Peyer's patch (tissue), 4 donors: ENCODE measurements around the gene NPTX2. TPM values are rescaled to one million over a fixed set of nuclear protein-coding genes. Genes with fewer than 3 reads are reported as not detected.

Source experiments
- DNase-seq, 3 donors: peaks; one replicate each; pipeline ENCODE4 v3.0.0-alpha.2; 2017 to 2019
- H3K27ac ChIP-seq, 4 donors: fragments of 200-600 bp; sonication (generic); one replicate each; pipeline ENCODE4 v1.5.1; 2016 to 2019
- H3K27me3 ChIP-seq, 2 donors: fragments of 200-600 bp; sonication (generic); one replicate each; pipeline ENCODE4 v1.5.1; 2019
- H3K36me3 ChIP-seq, 3 donors: fragments of 200-600 bp; sonication (generic); one replicate each; pipeline ENCODE4 v1.5.1; 2016 to 2019
- H3K4me1 ChIP-seq, 4 donors: fragments of 200-600 bp; sonication (generic); one replicate each; pipeline ENCODE4 v1.5.1; 2016 to 2019
- H3K4me3 ChIP-seq, 4 donors: fragments of 200-600 bp; sonication (generic); 1 replicate in 3 of 4; 2 replicates in 1 of 4; pipeline ENCODE4 v1.5.1; 2016 to 2019; ENCODE audit warnings: mild to moderate bottlenecking in 1 of 4
- H3K9me3 ChIP-seq, 4 donors: fragments of 200-600 bp; sonication (generic); one replicate each; pipeline ENCODE4 v1.5.1; 2016 to 2019; ENCODE audit warnings: mild to moderate bottlenecking in 1 of 4
- POLR2A ChIP-seq, 2 donors: fragments of 450-650 bp; IDR thresholded peaks; one replicate each; pipeline ENCODE4 v1.5.1; 2017; ENCODE audit warnings: antibody characterized with exemption in 2 of 2, mild to moderate bottlenecking in 2 of 2, moderate library complexity in 2 of 2
- total RNA-seq, 4 donors: library from RNA; depleted of rRNA; stranded (reverse); fragments of >200 nt; gene quantifications; one replicate each; pipeline ENCODE4 v1.1.0, GENCODE V29; 2016
- TF ChIP-seq, protein P1 (sequence below), 6 experiments: fragments of 450-650 bp in 4 of 6; fragments of 200-600 bp in 2 of 6; sonication (generic) in 1 of 6; IDR thresholded peaks; one replicate each; pipeline ENCODE4 v1.5.1; 2017 to 2019; ENCODE audit warnings: antibody characterized with exemption in 6 of 6, mild to moderate bottlenecking in 3 of 6, moderate library complexity in 1 of 6

The NPTX2 gene
- total RNA-seq, 4 donors from 2014 or later = 0.94 to 4.2 (median 3.9) TPM

DNA sequence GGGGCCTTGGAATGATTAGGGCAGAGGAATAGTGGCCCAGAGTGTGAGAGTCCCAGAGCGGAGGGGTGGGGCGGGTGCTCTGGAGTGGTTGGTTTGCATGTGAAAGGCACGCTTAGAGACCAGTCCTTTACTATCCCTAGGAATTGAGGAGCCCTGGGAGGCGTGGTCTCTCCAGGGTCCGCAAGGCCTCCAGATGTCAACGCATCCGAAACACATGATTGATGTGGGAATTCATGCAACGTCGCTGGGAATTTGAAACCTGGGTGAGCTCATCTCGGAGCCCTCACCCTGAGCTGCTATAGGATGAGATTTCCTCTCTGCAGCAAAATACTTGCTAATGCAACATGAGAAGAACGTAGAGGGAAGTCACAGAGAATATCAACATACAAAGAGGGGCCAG lies 51.2 kb downstream of the NPTX2 start:
- TF ChIP-seq, protein P1, sequence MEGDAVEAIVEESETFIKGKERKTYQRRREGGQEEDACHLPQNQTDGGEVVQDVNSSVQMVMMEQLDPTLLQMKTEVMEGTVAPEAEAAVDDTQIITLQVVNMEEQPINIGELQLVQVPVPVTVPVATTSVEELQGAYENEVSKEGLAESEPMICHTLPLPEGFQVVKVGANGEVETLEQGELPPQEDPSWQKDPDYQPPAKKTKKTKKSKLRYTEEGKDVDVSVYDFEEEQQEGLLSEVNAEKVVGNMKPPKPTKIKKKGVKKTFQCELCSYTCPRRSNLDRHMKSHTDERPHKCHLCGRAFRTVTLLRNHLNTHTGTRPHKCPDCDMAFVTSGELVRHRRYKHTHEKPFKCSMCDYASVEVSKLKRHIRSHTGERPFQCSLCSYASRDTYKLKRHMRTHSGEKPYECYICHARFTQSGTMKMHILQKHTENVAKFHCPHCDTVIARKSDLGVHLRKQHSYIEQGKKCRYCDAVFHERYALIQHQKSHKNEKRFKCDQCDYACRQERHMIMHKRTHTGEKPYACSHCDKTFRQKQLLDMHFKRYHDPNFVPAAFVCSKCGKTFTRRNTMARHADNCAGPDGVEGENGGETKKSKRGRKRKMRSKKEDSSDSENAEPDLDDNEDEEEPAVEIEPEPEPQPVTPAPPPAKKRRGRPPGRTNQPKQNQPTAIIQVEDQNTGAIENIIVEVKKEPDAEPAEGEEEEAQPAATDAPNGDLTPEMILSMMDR (IDR thresholded peaks at IDR 0.05) = no peak
- TF ChIP-seq POLR2A (IDR thresholded peaks at IDR 0.05) = no peak
- H3K4me1 ChIP-seq = no peaks in the 10 kb centered on the region
- DNase-seq = no peak
- H3K9me3 ChIP-seq = peaks cover 0 to 3% (median 0%) of the 10 kb centered on the region in 4 donors
- no peaks in the 10 kb centered on the region for H3K36me3 ChIP-seq
- no peak overlapping the region for H3K27ac ChIP-seq
- H3K27me3 ChIP-seq = no peaks in the 10 kb centered on the region
- H3K4me3 ChIP-seq = no peak overlapping the region

DNA sequence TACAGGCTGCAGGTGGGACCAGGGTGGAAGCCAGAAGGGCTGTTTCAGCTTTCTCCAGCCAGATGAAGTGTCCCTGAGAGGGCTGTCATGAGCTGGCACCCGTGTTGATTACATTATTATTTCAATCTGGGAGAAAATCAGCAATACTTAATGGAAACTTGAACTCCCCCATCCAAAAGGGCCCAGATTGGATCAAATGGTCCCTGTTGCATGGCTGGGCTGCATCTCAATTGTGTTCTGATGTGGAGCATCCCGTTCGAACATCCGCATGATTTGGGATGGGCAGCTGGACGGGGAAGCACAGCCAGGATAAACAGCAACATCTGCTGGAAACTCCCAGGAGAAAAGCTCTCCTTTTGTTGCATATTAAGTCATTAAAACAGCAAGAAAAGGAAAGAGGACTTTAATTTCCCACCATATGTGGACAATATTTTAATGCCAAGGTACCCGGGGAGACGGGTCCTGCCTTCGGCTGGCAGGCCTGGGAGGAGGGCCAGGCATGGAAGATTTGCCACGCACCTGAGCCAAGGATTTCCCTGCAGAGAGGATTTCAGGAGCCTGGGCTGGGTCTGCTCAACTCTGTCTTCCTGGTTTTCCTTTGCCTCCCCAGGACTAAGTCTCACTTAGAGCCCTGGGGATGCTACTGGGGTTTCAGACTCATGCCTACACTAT lies 52.4 kb downstream of the NPTX2 start:
- Histone ChIP-seq H3K4me1 (no peaks in the 10 kb centered on the region), H3K27me3 (no peaks in the 10 kb centered on the region), H3K27ac (no peak overlapping the region), H3K4me3 (no peak overlapping the region), H3K36me3 (no peaks in the 10 kb centered on the region), H3K9me3 (peaks cover 0 to 3% (median 0%) of the 10 kb centered on the region in 4 donors)
- TF ChIP-seq, protein P1 (IDR thresholded peaks at IDR 0.05) = no peak
- no peak for TF ChIP-seq POLR2A (IDR thresholded peaks at IDR 0.05)
- DNase-seq = no peak

DNA sequence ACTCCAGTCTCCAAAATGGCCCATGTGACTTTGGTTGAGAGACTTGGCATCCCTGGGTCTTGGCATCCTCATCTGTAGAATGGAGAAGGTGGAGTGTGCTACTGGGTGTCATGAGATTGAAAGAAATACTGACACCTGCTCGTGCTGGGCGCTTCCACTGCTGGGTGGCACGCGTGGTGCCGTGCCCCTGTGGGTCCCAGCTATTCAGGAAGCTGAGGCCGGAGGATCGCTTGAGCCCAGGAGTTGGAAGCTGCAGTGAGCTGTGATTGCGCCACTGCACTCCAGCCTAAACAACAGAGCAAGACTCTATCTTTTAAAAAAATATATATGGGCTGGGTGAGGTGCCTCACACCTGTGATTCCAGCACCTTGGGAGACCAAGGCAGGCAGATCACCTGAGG lies 53.1 kb downstream of the NPTX2 start:
- Histone ChIP-seq H3K4me3 (no peak overlapping the region), H3K36me3 (no peaks in the 10 kb centered on the region), H3K9me3 (peaks cover 0 to 3% (median 0%) of the 10 kb centered on the region in 4 donors), H3K27me3 (no peaks in the 10 kb centered on the region), H3K27ac (no peak overlapping the region), H3K4me1 (no peaks in the 10 kb centered on the region)
- no peak for TF ChIP-seq POLR2A (IDR thresholded peaks at IDR 0.05)
- TF ChIP-seq, protein P1 (IDR thresholded peaks at IDR 0.05) = no peak
- DNase-seq = no peak

DNA sequence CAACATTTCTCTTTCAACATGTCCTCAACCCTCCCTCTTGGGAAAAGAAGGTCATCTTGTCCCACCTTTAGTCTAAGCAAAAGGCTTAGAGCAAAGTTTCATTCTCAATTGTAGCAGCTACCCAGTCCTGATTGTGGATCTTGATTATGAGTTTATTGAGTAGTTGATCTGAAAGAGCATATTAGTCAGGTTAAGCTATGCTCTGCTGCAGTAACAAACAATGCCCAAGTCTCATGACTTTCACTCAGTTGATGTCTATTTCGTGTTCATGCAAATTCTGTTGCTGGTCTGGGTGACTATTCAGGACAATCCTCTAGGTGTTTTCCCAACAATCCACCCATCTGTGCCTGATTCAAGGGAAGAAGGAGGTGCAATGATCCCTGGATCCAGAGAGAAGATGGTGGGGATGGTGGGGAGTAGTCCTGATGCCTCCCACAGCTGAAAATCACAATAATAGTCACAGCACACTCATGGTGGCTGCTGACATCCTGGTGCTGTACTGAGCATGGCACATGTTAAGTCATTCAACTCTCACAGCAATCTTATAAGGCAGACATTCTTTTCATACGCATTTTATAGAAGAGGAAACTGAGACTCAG lies 54.7 kb downstream of the NPTX2 start:
- Histone ChIP-seq H3K36me3 (no peaks in the 10 kb centered on the region), H3K27ac (no peak overlapping the region), H3K27me3 (no peaks in the 10 kb centered on the region), H3K9me3 (peaks cover 0 to 3% (median 0%) of the 10 kb centered on the region in 4 donors), H3K4me3 (no peak overlapping the region), H3K4me1 (no peaks in the 10 kb centered on the region)
- no peak for TF ChIP-seq POLR2A (IDR thresholded peaks at IDR 0.05)
- TF ChIP-seq, protein P1 (IDR thresholded peaks at IDR 0.05) = no peak
- no peak for DNase-seq

DNA sequence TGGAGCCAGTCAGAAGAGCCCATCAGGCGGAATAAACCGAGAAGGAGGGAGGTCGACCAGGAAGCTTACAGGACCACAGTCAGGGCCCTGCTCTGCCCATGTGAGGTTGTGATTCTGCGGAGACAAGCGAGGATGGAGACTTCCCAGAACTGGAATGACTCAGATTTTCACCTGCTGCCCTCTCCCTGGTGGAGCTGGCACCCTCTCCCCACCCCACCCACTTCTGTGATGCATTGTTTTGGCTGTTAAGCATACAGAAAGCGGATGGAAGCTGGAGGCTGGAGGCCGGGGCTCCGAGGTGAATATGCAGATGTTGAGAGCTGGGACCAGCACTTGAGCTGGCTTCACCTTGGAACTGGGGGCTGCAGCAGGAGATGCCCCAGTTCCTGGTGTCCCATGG lies 57.4 kb downstream of the NPTX2 start:
- Histone ChIP-seq H3K36me3 (no peaks in the 10 kb centered on the region), H3K9me3 (peaks cover 0 to 3% (median 0%) of the 10 kb centered on the region in 4 donors), H3K27me3 (no peaks in the 10 kb centered on the region), H3K27ac (no peak overlapping the region), H3K4me1 (no peaks in the 10 kb centered on the region), H3K4me3 (no peak overlapping the region)
- TF ChIP-seq, protein P1 (IDR thresholded peaks at IDR 0.05) = no peak
- TF ChIP-seq POLR2A (IDR thresholded peaks at IDR 0.05) = no peak
- no peak for DNase-seq
